Measurements from ENCODE around the gene MEGF8. TPM values are rescaled to one million over a fixed set of nuclear protein-coding genes. Genes with fewer than 3 reads are reported as not detected.

Gene MEGF8
- total RNA-seq, 1 donor from 2014 or later, result 16.4 TPM

DNA sequence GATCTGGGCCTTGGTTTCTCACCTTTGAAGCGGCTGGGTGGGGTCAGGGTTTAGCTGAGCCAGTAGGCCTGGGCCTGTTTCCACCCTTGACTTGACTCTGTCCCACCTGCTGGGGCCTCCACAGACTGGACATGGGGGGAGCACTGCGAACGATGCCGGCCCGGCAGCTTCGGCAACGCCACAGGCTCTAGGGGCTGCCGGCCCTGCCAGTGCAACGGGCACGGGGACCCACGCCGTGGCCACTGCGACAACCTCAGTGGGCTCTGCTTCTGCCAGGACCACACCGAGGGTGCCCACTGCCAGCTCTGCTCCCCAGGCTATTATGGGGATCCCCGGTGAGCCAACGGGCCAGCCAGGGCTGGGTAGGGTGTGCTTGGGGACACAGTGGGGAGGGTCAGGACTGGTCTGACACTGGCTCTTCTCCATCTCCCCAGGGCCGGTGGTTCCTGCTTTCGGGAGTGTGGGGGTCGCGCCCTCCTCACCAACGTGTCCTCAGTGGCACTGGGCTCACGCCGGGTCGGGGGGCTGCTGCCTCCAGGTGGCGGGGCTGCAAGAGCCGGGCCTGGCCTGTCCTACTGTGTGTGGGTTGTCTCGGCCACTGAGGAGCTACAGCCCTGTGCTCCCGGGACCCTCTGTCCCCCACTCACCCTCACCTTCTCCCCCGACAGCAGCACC lies 28.0 kb downstream of the MEGF8 start:
- no peak for TF ChIP-seq CTCF (IDR thresholded peaks at IDR 0.05)
- no peaks in the 10 kb centered on the region for H3K9me3 ChIP-seq
- peaks cover 60% of the 10 kb centered on the region for H3K36me3 ChIP-seq
- no peaks in the 10 kb centered on the region for H3K27me3 ChIP-seq (ENCODE audit: low read depth)
- intact Hi-C loops (cut with DNase I), result no loop called here
- no peak overlapping the region for H3K27ac ChIP-seq
- ATAC-seq (no peak), DNase-seq (no peak)
- H3K4me1 ChIP-seq, result no peaks in the 10 kb centered on the region
- no peak overlapping the region for H3K4me3 ChIP-seq

- no peak for DNase-seq
- ATAC-seq, result no peak
- H3K27me3 ChIP-seq (ENCODE audit: low read depth), result no peaks in the 10 kb centered on the region
- no peaks in the 10 kb centered on the region for H3K9me3 ChIP-seq
- no peak overlapping the region for H3K4me3 ChIP-seq
- no peaks in the 10 kb centered on the region for H3K4me1 ChIP-seq
- TF ChIP-seq CTCF (IDR thresholded peaks at IDR 0.05), result no peak
- intact Hi-C loops (cut with DNase I), result no loop called here
- H3K27ac ChIP-seq, result no peak overlapping the region
- peaks cover 70% of the 10 kb centered on the region for H3K36me3 ChIP-seq
These were observed 30.5 kb downstream of the MEGF8 start for GRCh38 chr19:42355896-42356295.

DNA sequence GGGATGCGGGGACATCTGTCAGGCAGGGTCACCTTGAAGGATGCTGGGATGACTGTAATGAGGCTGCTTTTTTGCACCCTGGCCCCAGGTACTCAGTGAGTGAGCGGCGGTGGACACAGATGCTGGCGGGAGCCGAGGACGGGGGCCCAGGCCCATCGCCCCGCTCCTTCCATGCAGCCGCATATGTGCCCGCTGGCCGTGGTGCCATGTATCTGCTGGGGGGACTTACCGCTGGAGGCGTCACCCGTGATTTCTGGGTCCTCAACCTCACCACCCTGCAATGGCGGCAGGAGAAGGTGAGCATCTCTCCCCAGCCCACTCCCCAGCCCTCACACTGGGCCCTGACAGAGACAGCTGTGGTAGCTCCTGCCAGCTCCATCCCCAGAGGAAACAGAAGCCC lies 31.3 kb downstream of the MEGF8 start:
- DNase-seq, result no peak
- no peak for ATAC-seq
- H3K4me3 ChIP-seq, result no peak overlapping the region
- no peaks in the 10 kb centered on the region for H3K9me3 ChIP-seq
- no peaks in the 10 kb centered on the region for H3K27me3 ChIP-seq (ENCODE audit: low read depth)
- no peak for TF ChIP-seq CTCF (IDR thresholded peaks at IDR 0.05)
- H3K4me1 ChIP-seq, result no peaks in the 10 kb centered on the region
- intact Hi-C loops (cut with DNase I), result no loop called here
- peaks cover 67% of the 10 kb centered on the region for H3K36me3 ChIP-seq
- H3K27ac ChIP-seq, result no peak overlapping the region

DNA sequence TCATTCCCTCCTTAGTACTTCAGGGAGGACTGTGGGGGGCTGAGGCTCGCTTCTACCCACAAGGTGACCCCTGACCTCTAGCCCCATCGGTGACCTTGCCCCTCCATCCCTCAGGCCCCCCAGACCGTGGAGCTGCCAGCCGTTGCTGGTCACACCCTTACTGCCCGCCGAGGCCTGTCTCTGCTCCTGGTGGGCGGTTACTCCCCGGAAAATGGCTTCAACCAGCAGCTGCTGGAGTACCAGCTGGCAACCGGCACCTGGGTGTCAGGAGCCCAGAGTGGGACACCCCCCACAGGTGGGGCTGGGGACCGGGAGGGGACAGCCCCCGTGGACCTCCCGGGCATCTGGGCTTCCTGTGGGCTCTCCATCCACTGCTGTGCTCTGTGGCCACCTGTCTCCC lies 31.9 kb downstream of the MEGF8 start:
- ATAC-seq (no peak), DNase-seq (no peak)
- no peaks in the 10 kb centered on the region for H3K4me1 ChIP-seq
- peaks cover 65% of the 10 kb centered on the region for H3K36me3 ChIP-seq
- no peaks in the 10 kb centered on the region for H3K27me3 ChIP-seq (ENCODE audit: low read depth)
- TF ChIP-seq CTCF (IDR thresholded peaks at IDR 0.05), result no peak
- intact Hi-C loops (cut with DNase I), result no loop called here
- no peak overlapping the region for H3K27ac ChIP-seq
- no peak overlapping the region for H3K4me3 ChIP-seq
- H3K9me3 ChIP-seq, result no peaks in the 10 kb centered on the region

DNA sequence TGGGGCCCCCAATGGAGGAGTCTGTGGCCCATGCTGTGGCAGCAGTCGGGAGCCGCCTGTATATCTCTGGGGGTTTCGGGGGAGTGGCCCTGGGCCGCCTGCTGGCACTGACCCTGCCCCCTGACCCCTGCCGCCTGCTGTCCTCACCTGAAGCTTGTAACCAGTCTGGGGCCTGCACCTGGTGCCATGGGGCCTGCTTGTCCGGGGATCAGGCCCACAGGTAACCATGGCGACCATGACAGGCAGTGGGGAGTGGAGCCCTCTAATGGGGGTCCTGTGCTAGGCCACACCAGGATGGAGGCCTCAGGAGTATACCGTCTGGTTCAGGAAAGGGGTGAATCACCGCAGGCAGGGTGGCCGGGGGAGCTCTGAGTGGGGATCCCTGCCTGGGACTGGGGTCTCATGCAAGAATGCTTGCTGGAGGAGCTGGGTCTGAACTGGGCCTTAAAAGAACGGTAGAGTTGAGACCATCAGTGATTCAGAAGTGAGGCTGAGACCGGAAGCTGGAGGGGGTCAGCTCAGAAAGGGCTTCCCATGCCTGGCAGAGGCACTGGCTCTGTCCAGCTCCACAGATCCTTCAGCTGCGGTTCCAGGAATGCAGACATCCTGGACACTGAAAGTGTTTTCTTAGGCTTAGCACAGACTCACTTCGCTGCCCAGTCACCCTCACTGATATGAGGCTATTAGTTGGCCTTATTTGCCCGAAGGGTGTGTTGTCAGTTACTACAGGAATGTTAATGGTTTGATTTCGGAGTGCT lies 35.5 kb downstream of the MEGF8 start:
- Histone ChIP-seq H3K27ac (no peak overlapping the region), H3K27me3 (ENCODE audit: low read depth) (no peaks in the 10 kb centered on the region)

More for the DNA sequence above, 35.5 kb downstream of the MEGF8 start:
- ATAC-seq (no peak), DNase-seq (no peak)
- H3K9me3 ChIP-seq, result no peaks in the 10 kb centered on the region
- no peak for TF ChIP-seq CTCF (IDR thresholded peaks at IDR 0.05)
- no peak overlapping the region for H3K4me3 ChIP-seq
- H3K36me3 ChIP-seq, result peaks cover 42% of the 10 kb centered on the region
- intact Hi-C loops (cut with DNase I), result no loop called here
- no peaks in the 10 kb centered on the region for H3K4me1 ChIP-seq
